ENCODE results near the gene DAG1. TPM values are rescaled to one million over a fixed set of nuclear protein-coding genes. Genes with fewer than 3 reads are reported as not detected.

The DAG1 gene
- polyA plus RNA-seq, 3 donors = 3.9 to 5.8 (median 4.2) TPM

GRCh38 chr3:49539659-49540560 lies 69.8 kb downstream of the DAG1 start:
- Histone ChIP-seq H3K9ac (ENCODE audit: insufficient read depth, low read length, poor library complexity, severe bottlenecking) (peak overlapping the region; percentile 58), H3K9me3 (replicated peaks in 1 of 2; ENCODE audit: control insufficient read depth in 1 of 2, insufficient read depth in 1 of 2, low read length in 2 of 2) (no peaks in the 10 kb centered on the region), H3K4me3 (replicated peaks in 1 of 3; ENCODE audit: low read depth in 2 of 3, low read length in 3 of 3) (peak overlapping the region; percentile 47 to 77 (median 57)), H3K4me2 (replicated peaks; ENCODE audit: extremely low read depth, low read length, poor library complexity, severe bottlenecking) (peak overlapping the region; percentile 79), H3K36me3 (replicated peaks in 1 of 2; ENCODE audit: control insufficient read depth in 1 of 2, insufficient read depth in 2 of 2, low read length in 2 of 2) (no peaks in the 10 kb centered on the region), H3K27me3 (ENCODE audit: control insufficient read depth in 2 of 2, insufficient read depth in 2 of 2, low read length in 2 of 2) (no peaks in the 10 kb centered on the region), H2AFZ (ENCODE audit: insufficient read depth, low read depth, low read length, poor library complexity, severe bottlenecking) (peak overlapping the region; percentile 88), H3K79me2 (ENCODE audit: insufficient read depth, low read length) (no peaks in the 10 kb centered on the region), H3K4me1 (ENCODE audit: control insufficient read depth in 1 of 2, insufficient read depth in 2 of 2, low read length in 2 of 2) (peaks cover 8 to 10% of the 10 kb centered on the region in 2 donors), H4K20me1 (ENCODE audit: insufficient read depth, low read length) (no peaks in the 10 kb centered on the region), H3K27ac (ENCODE audit: low read depth in 1 of 2, low read length in 2 of 2) (peak overlapping the region; percentile 55 to 63)
- peaks cover 8% of the 10 kb centered on the region for H3K4me1 Mint-ChIP-seq
- peaks cover 2 to 10% (median 8%) of the 10 kb centered on the region in 3 donors for H3K27me3 Mint-ChIP-seq (ENCODE audit: low read depth in 3 of 3)
- peak overlapping the region; percentile 78 to 88 for H3K4me3 Mint-ChIP-seq
- H3K36me3 Mint-ChIP-seq = no peaks in the 10 kb centered on the region
- peak overlapping the region in 5 of 7 donors; percentile 25 to 82 (median 72) for H3K27ac Mint-ChIP-seq
- H3K9me3 Mint-ChIP-seq = peaks cover 0 to 2% (median 0%) of the 10 kb centered on the region in 7 donors
- peak; percentile 91 to 96 (median 93) for DNase-seq
- TF ChIP-seq CTCF (IDR thresholded peaks at IDR 0.05) = peak; percentile 87
- intact Hi-C loops (cut with micrococcal nuclease) = loop anchor here (1.0 to 5.0 kb wide), 2 partner anchors 132 to 134 kb away; partner anchors contain the start of gene APEH (in 2 of the 2)
- WGBS (ENCODE audit: insufficient coverage) = under 1% methylated on average over 62 of the region's 63 CpGs

GRCh38 chr3:49552087-49552486 lies 82.0 kb downstream of the DAG1 start:
- Histone ChIP-seq H3K4me1 (ENCODE audit: control insufficient read depth in 1 of 2, insufficient read depth in 2 of 2, low read length in 2 of 2) (peaks cover 14 to 20% of the 10 kb centered on the region in 2 donors), H4K20me1 (ENCODE audit: insufficient read depth, low read length) (no peaks in the 10 kb centered on the region), H3K79me2 (ENCODE audit: insufficient read depth, low read length) (no peaks in the 10 kb centered on the region), H3K4me3 (replicated peaks in 1 of 3; ENCODE audit: low read depth in 2 of 3, low read length in 3 of 3) (no peak overlapping the region), H3K9me3 (replicated peaks in 1 of 2; ENCODE audit: control insufficient read depth in 1 of 2, insufficient read depth in 1 of 2, low read length in 2 of 2) (peaks cover 0 to 6% of the 10 kb centered on the region in 2 donors), H3K27ac (ENCODE audit: low read depth in 1 of 2, low read length in 2 of 2) (no peak overlapping the region), H3K36me3 (replicated peaks in 1 of 2; ENCODE audit: control insufficient read depth in 1 of 2, insufficient read depth in 2 of 2, low read length in 2 of 2) (no peaks in the 10 kb centered on the region), H3K4me2 (replicated peaks; ENCODE audit: extremely low read depth, low read length, poor library complexity, severe bottlenecking) (no peak overlapping the region), H2AFZ (ENCODE audit: insufficient read depth, low read depth, low read length, poor library complexity, severe bottlenecking) (no peak overlapping the region), H3K9ac (ENCODE audit: insufficient read depth, low read length, poor library complexity, severe bottlenecking) (no peak overlapping the region), H3K27me3 (ENCODE audit: control insufficient read depth in 2 of 2, insufficient read depth in 2 of 2, low read length in 2 of 2) (peaks cover 32 to 46% of the 10 kb centered on the region in 2 donors)
- Mint-ChIP-seq H3K9me3 (peaks cover 0 to 16% (median 6%) of the 10 kb centered on the region in 7 donors), H3K36me3 (peaks cover 0 to 1% of the 10 kb centered on the region in 2 donors), H3K27me3 (ENCODE audit: low read depth in 3 of 3) (peaks cover 42 to 62% (median 48%) of the 10 kb centered on the region in 3 donors), H3K4me3 (peak overlapping the region in 1 of 2 donors; percentile 57), H3K4me1 (peaks cover 13% of the 10 kb centered on the region), H3K27ac (no peak overlapping the region)
- intact Hi-C loops (cut with micrococcal nuclease) = no loop called here
- no peak for DNase-seq
- no peak for TF ChIP-seq CTCF (IDR thresholded peaks at IDR 0.05)

All from CD14-positive monocyte (primary cell).